GM04504 (cell line): Measurements from ENCODE around the gene NRCAM.

Experiments used
- DNase-seq: peaks from one replicate; pipeline ENCODE4 v3.0.0-alpha.2; 2012; ENCODE audit warnings: low read depth

The NRCAM gene

GRCh38 chr7:108459922-108460551 is 3.8 kb upstream of the NRCAM start:
- DNase-seq: no peak

- DNase-seq: no peak
Measured at GRCh38 chr7:108457871-108458270, 1.6 kb upstream of the NRCAM start.

DNA sequence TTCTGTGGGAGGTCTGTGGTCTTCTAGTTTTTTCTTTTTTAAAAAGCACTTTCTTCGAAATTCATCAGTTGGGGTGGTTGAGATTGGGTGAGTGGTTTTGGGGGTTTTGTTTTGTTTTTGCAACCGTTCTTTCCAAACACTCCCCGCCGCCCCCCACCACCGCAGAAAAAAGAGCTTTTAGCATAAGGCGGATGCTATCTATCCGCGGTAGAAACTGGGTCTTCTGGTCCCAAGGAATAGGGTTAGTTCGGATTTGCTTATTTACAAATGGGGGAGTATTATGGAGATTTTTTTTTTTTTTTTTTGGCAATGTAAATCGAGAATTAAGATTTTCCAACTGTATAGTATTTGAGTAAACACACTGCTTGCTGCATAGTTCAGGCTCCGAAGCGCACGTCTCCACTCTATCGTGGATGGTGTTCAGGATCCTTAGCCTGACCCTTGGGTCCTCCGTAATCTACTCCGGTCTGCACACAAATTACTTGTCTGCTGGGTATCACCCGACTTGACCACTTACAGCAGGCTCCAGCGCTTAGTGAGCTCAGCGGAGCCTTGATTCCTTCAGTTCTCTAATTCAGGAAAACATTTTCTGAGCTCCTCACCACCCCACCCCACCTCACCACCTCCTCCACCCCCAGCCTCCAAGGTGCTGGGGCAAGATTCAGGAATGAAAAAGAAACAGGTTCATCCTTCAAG is 757 bp upstream of the NRCAM start:
- DNase-seq: no peak

GRCh38 chr7:108455551-108455997 is 662 bp downstream of the NRCAM start:
- DNase-seq: no peak

- DNase-seq: no peak
Measured at GRCh38 chr7:108454674-108455550, 1.3 kb downstream of the NRCAM start.

- DNase-seq: no peak
Measured at GRCh38 chr7:108454317-108454673, 1.9 kb downstream of the NRCAM start.

GRCh38 chr7:108453320-108453719 is 2.9 kb downstream of the NRCAM start:
- DNase-seq: no peak

DNA sequence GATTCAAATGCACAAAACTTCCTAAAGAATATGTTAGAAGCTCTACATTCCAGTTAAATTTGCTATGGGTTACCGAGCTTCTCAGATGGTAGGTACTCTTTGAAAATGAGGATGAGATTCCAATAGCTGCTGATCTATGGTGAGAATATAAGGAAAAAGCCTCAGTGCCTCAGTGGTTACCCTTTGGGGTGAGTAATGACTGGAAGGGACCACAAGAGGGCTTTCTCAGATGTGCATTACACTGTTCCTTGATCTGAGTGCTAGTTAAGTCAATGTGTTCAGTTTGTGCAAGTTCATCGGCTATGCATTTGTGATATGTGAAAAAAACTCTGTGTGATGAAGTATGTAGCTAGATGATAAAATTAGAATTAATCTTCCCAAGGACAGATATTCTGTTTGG is 3.5 kb downstream of the NRCAM start:
- DNase-seq: no peak

GRCh38 chr7:108451296-108451848 is 4.9 kb downstream of the NRCAM start:
- no peak for DNase-seq

DNA sequence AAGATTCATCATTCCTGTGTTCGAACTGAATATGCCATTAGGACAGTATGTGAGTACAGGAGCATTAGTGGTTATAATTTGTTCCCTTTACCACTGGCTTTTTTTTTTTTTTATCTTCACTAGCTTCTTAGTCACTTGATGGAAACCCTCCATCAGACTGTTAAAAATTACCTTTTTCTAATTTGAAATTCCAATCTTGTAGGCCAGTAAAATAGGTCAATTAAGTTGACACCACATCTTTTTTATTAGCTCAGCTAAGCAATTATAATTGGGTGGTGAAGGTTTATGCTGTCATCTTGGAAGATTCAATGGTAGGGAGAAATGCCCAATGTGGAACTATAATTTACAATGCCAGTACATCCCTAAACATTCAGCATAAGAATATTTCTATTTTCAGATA is 6.1 kb downstream of the NRCAM start:
- no peak for DNase-seq

DNA sequence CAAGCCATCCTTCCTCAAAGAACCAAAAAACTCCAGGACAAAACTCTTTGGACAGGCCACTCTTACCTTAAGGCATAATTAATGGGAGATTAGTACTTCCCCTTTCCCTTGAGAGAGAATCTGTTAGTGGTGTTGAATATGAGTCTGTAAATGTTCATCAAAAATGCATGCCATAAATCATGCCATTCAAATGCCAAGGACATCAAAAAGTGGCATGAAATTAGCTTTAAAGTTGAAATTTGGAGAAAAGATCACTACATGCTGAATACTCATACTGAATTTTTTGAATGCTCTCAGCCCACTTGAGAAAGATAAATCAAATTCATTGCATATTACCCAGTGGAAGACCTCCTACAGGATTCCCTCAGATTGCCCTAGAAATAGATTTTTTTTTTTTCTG is 6.7 kb downstream of the NRCAM start:
- no peak for DNase-seq

GRCh38 chr7:108448584-108449505 is 7.4 kb downstream of the NRCAM start:
- DNase-seq: no peak

DNA sequence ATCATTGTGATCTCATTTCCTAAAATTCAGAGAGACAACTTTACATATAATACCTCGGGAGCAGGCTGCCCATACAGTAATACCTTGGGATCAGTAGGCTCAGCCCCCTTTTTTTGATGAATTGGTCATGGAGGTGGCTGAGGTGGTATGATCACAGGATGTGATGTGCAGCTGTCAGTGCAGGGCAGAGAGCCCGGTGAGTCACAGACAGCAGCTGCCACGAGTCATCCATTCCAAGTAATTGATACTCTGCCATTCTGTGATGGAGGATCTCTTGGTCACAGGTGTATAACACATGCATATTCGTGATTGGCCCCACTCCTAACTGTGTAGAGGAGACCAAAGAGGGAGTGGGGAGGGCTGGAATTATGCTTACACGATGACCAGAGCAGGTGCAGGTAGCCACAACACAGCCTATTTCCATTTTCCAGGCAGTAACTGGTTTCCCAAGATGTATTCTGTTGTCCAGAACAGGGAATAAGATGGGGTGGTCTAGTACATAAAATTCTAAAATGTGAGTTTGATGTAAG is 14.1 kb downstream of the NRCAM start:
- no peak for DNase-seq

DNA sequence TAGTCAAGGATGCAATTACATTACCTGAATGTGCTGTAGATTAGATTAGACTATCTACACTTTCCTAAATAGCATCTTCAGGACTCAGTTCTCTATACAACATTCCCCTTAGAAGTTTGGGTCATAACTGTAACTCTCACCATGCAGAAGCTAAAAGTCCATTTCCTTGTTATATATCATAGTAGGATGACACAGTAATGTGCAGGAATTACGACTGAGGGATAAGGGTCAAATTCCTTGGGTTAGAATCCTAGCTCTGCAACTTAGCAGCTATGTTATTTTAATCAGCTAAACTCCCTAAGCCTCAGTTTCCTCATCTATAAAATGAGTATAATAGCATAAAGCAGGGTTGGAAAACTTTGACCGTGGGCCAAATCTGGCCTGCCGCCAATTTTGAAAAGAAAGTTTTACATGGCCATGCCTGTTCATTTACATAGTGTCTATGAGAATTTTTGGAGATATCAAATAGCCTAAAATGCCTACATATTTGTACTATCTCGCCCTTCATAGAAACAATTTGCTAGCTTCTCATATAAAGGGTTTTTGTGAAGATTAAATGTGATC is 14.8 kb downstream of the NRCAM start:
- no peak for DNase-seq

- no peak for DNase-seq
Measured at GRCh38 chr7:108440613-108441012, 15.6 kb downstream of the NRCAM start.

DNA sequence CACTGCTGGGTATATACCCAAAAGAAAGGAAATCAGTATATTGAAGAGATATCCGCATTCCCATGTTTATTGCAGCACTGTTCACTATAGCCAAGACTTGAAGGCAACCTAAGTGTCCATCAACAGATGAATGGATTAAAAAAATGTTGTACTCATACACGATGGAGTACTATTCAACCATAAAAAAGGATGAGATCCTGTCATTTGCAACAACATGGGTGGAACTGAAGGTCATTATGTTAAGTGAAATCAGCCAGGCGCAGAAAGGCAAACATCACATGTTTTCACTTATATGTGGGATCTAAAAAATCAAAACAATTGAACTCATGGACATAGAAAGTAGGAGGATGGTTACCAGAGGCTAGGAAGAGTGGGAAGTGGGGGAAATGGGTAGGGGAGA is 19.3 kb downstream of the NRCAM start:
- no peak for DNase-seq

GRCh38 chr7:108434010-108434409 is 22.2 kb downstream of the NRCAM start:
- no peak for DNase-seq

- DNase-seq: no peak
Measured at GRCh38 chr7:108431099-108431498, 25.1 kb downstream of the NRCAM start.

- DNase-seq: no peak
Measured at GRCh38 chr7:108430664-108431063, 25.6 kb downstream of the NRCAM start.

DNA sequence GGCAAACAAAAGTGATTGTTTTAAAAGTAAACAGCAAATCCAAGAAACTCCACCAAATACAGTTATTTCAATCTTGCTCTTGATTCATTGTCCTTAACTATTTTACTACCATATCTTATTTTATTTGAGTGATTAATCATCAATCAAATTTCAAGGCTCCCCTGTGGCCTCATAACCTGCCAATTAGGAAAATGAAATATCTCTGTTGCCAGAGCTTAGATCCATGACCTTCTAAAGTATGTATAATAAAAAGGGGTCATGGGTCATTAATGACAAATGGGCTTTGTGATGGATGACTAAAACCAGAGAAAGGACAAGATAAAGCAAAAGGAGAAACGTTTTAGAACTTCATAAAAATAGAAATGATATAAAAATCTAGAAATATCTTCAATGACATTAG is 28.5 kb downstream of the NRCAM start:
- no peak for DNase-seq

GRCh38 chr7:108425714-108426275 is 30.4 kb downstream of the NRCAM start:
- no peak for DNase-seq
